WTC11 (cell line): ENCODE measurements around the gene LEFTY1. TPM values are rescaled to one million over a fixed set of nuclear protein-coding genes. Genes with fewer than 3 reads are reported as not detected.

Experiments
- ARID4B ChIP-seq: sonication (generic); formaldehyde crosslinking; IDR thresholded peaks from 2 replicates; pipeline ENCODE4 v1.8.0; 2023; ENCODE audit warnings: missing genetic modification reagents, mild to moderate bottlenecking, borderline replicate concordance
- CBFB ChIP-seq: sonication (generic); formaldehyde crosslinking; IDR thresholded peaks from 2 replicates; pipeline ENCODE4 v1.8.1; 2022; ENCODE audit warnings: mild to moderate bottlenecking, low read depth, missing genetic modification reagents
- CDX4 ChIP-seq: fragments of 250-450 bp; sonication (Bioruptor Pico); IDR thresholded peaks from 2 replicates; pipeline ENCODE4 v1.9.0; 2021; ENCODE audit warnings: moderate library complexity, mild to moderate bottlenecking, inconsistent platforms, borderline replicate concordance
- CREB1 ChIP-seq: sonication (generic); formaldehyde crosslinking; IDR thresholded peaks from 2 replicates; pipeline ENCODE4 v1.8.0; 2023; ENCODE audit warnings: mild to moderate bottlenecking, missing genetic modification reagents
- EMX1 ChIP-seq: fragments of 250-450 bp; sonication (Bioruptor Pico); IDR thresholded peaks from 2 replicates; pipeline ENCODE4 v1.8.0; 2021; ENCODE audit warnings: mild to moderate bottlenecking
- FOXK1 ChIP-seq: sonication (generic); formaldehyde crosslinking; IDR thresholded peaks from 2 replicates; pipeline ENCODE4 v1.8.0; 2022; ENCODE audit warnings: mild to moderate bottlenecking, moderate library complexity, missing genetic modification reagents
- FOXP4 ChIP-seq: sonication (generic); formaldehyde crosslinking; IDR thresholded peaks from 2 replicates; pipeline ENCODE4 v1.8.0; 2022; ENCODE audit warnings: mild to moderate bottlenecking, missing genetic modification reagents
- HMGA2 ChIP-seq: fragments of 250-450 bp; sonication (Bioruptor Pico); IDR thresholded peaks from 2 replicates; pipeline ENCODE4 v1.4.0; 2021; ENCODE audit warnings: mild to moderate bottlenecking, moderate library complexity
- NFATC4 ChIP-seq: fragments of 250-450 bp; sonication (Bioruptor Pico); IDR thresholded peaks from 2 replicates; pipeline ENCODE4 v1.9.0; 2021; ENCODE audit warnings: mild to moderate bottlenecking
- NFE2L1 ChIP-seq: sonication (generic); formaldehyde crosslinking; IDR thresholded peaks from 2 replicates; pipeline ENCODE4 v1.8.1; 2023; ENCODE audit warnings: missing genetic modification reagents
- PRRX2 ChIP-seq: fragments of 250-450 bp; sonication (Bioruptor Pico); IDR thresholded peaks from 2 replicates; pipeline ENCODE4 v1.8.0; 2021; ENCODE audit warnings: mild to moderate bottlenecking
- RORB ChIP-seq: fragments of 250-450 bp; sonication (Bioruptor Pico); IDR thresholded peaks from 2 replicates; pipeline ENCODE4 v1.9.0; 2021; ENCODE audit warnings: mild to moderate bottlenecking
- STAT6 ChIP-seq: sonication (generic); formaldehyde crosslinking; conservative IDR thresholded peaks from 2 replicates; pipeline ENCODE4 v1.8.1; 2023; ENCODE audit warnings: mild to moderate bottlenecking, low read depth, missing genetic modification reagents, moderate library complexity
- ZNF121 ChIP-seq: sonication (generic); formaldehyde crosslinking; IDR thresholded peaks from 2 replicates; pipeline ENCODE4 v1.8.0; 2023; ENCODE audit warnings: missing genetic modification reagents
- ZNF232 ChIP-seq: sonication (generic); formaldehyde crosslinking; IDR thresholded peaks from 2 replicates; pipeline ENCODE4 v1.8.0; 2022; ENCODE audit warnings: mild to moderate bottlenecking, missing genetic modification reagents
- ZNF425 ChIP-seq: fragments of 250-450 bp; sonication (Bioruptor Pico); conservative IDR thresholded peaks from 2 replicates; pipeline ENCODE4 v1.9.0; 2021; ENCODE audit warnings: mild to moderate bottlenecking
- ZNF532 ChIP-seq: fragments of 250-450 bp; sonication (Bioruptor Pico); IDR thresholded peaks from 2 replicates; pipeline ENCODE4 v1.9.0; 2021; ENCODE audit warnings: mild to moderate bottlenecking, borderline replicate concordance
- total RNA-seq: library from RNA; stranded (reverse); gene quantifications from 3 replicates; pipeline ENCODE4 v1.2.3, GENCODE V29; 2021

The LEFTY1 gene
- total RNA-seq, 1 experiment from 2014 or later: 52.9 TPM

DNA sequence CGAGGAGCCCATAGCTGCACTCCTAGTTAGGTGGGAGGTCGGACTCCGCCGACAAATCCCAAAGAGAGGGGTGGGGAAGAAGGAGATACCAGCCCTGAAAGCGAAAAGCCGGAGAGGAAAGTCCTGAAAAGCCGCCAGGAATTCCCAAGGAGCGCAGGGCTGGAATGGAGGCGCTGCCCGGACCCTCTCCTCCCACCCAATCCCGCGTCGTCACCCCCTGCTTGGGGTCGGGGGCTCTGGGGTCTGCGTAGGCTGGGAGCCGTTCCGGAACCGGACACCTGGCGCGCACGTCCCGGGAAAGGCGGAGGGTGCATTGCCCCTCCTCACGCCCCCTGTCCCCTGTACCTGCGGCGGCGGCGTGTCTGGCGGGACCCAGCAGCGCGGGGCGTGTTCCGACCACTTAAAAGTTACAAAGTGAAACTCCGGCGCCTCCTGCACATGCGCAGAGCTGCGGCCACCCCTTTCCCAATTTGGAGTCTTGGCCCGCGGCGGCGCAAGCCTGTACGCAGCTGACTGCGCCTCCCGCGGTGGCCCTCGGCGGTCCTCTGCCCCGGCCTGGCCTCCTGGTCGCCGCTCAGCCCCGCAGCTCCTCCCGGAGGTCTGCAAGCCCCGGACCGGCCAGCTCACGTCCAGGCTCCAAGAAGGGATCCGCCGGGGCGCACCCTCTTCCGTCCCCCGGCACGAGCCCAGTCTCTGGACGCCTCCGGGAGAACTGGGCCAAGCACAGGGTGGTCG is 6.8 kb downstream of the LEFTY1 start, which contains the start of gene TMEM63A (continued):
- TF ChIP-seq HMGA2 (CRISPR knock-in tag) (no peak), ZNF532 (no peak), ARID4B (CRISPR knock-in tag) (peak; percentile 89; the same call in 1 of the 2 replicates), FOXP4 (no peak), STAT6 (CRISPR knock-in tag) (no peak), ZNF232 (CRISPR knock-in tag) (no peak), PRRX2 (CRISPR knock-in tag) (no peak), CDX4 (no peak), ZNF121 (CRISPR knock-in tag) (no peak), CBFB (CRISPR knock-in tag) (no peak), NFATC4 (CRISPR knock-in tag) (no peak), CREB1 (CRISPR knock-in tag) (peak; percentile 39; the same call in 1 of the 2 replicates), RORB (CRISPR knock-in tag) (no peak), NFE2L1 (peak; percentile 85; the same call in 1 of the 2 replicates), EMX1 (CRISPR knock-in tag) (no peak), FOXK1 (CRISPR knock-in tag) (peak; percentile 66; the same call in 1 of the 2 replicates), ZNF425 (CRISPR knock-in tag) (no peak)
